ENCODE results near the gene PARP1.

PARP1 gene

DNA sequence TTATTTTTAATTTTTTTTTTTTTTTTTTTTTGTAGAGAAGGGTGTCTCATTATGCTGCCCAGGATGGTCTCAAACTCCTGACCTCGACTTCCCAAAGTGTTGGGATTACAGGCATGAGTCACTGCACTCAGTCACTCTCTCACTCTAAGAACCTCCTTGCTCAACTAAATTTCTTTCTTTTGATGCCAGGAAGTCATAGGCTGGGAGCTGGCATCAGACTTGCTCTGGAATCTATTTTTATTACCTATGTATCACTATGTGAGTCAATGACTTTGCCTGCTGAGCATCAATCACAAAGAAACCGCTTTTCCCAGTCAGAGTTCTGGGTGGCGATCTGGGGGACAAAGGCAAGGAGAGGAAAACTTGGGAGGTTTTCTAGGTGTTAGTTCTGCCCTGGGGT, 35.5 kb upstream of the PARP1 start:
- Histone ChIP-seq H3K4me1 (ENCODE audit: control insufficient read depth in 1 of 2, insufficient read depth in 1 of 2, low read depth in 1 of 2, low read length in 1 of 2) (no peaks in the 10 kb centered on the region), H3K27ac (no peak overlapping the region), H3K4me3 (ENCODE audit: low read depth in 1 of 2, low read length in 1 of 2) (no peak overlapping the region), H3K9me3 (no peaks in the 10 kb centered on the region), H3K27me3 (peaks cover 17% of the 10 kb centered on the region), H3K36me3 (no peaks in the 10 kb centered on the region)
- TF ChIP-seq, protein P1, sequence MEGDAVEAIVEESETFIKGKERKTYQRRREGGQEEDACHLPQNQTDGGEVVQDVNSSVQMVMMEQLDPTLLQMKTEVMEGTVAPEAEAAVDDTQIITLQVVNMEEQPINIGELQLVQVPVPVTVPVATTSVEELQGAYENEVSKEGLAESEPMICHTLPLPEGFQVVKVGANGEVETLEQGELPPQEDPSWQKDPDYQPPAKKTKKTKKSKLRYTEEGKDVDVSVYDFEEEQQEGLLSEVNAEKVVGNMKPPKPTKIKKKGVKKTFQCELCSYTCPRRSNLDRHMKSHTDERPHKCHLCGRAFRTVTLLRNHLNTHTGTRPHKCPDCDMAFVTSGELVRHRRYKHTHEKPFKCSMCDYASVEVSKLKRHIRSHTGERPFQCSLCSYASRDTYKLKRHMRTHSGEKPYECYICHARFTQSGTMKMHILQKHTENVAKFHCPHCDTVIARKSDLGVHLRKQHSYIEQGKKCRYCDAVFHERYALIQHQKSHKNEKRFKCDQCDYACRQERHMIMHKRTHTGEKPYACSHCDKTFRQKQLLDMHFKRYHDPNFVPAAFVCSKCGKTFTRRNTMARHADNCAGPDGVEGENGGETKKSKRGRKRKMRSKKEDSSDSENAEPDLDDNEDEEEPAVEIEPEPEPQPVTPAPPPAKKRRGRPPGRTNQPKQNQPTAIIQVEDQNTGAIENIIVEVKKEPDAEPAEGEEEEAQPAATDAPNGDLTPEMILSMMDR (IDR thresholded peaks at IDR 0.05), result no peak

DNA sequence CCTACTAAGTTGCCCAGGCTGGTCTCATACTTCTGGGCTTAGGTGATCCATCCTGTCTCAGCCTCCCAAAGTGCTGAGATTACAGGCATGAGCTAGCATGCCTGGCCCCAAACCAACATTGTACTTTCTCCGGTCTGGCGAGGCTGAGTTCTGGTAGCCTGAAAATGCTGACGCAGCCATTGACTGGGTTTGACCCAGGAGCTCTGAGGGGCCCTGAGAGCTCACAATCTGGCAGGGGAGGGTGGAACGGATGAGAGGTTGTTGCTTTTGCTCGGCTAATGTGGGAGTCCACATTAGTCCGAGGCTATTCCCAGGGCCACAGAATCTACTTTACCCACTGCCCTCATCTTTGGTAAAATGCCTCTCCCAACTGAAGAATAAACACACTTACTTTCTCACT, 35.1 kb upstream of the PARP1 start:
- H3K36me3 ChIP-seq, result no peaks in the 10 kb centered on the region
- H3K27ac ChIP-seq, result no peak overlapping the region
- no peaks in the 10 kb centered on the region for H3K4me1 ChIP-seq (ENCODE audit: control insufficient read depth in 1 of 2, insufficient read depth in 1 of 2, low read depth in 1 of 2, low read length in 1 of 2)
- H3K27me3 ChIP-seq, result peaks cover 19% of the 10 kb centered on the region
- TF ChIP-seq, protein P1 (IDR thresholded peaks at IDR 0.05), result no peak
- no peak overlapping the region for H3K4me3 ChIP-seq (ENCODE audit: low read depth in 1 of 2, low read length in 1 of 2)
- no peaks in the 10 kb centered on the region for H3K9me3 ChIP-seq

DNA sequence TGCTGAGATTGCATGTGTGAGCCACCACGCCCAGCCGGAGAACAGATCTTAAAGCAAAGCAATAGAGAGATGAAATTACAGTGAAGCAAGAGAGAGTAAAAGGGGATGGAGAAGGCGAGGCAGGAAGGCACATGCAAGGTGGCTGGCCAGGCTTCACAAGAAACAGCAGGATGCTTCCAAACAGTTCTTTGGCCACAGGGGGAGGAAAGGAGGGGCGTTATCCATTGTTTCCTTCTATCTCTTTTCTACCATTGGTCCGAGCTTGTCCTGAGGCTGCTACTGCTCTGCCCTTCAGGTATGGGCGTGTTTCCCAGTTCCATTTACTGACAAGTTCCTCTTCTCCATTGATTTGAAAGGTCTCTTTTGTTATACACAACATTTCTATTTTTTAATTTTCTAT, 33.7 kb upstream of the PARP1 start:
- H3K4me1 ChIP-seq (ENCODE audit: control insufficient read depth in 1 of 2, insufficient read depth in 1 of 2, low read depth in 1 of 2, low read length in 1 of 2), result no peaks in the 10 kb centered on the region
- H3K27ac ChIP-seq, result no peak overlapping the region
- no peaks in the 10 kb centered on the region for H3K36me3 ChIP-seq
- no peaks in the 10 kb centered on the region for H3K9me3 ChIP-seq
- TF ChIP-seq, protein P1 (IDR thresholded peaks at IDR 0.05), result no peak
- peaks cover 26% of the 10 kb centered on the region for H3K27me3 ChIP-seq
- no peak overlapping the region for H3K4me3 ChIP-seq (ENCODE audit: low read depth in 1 of 2, low read length in 1 of 2)

DNA sequence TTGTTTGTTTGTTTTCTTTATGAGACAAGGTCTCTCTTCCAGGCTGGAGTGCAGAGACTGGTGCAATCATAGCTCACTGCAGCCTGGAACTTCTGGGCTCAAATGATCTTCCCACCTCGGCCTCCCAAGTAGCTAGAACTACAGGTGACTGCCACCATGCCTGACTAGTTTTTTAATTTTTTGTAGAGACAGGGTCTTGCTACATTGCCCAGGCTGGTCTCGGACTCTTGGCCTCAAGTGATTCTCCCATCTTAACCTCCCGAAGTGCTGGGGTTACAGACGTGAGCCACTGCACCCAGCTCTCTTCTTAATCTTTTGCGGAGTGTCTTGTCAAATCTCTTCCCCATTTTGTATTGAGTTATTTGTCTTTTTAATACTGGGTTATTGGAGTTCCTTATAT, 32.6 kb upstream of the PARP1 start:
- H3K4me3 ChIP-seq (ENCODE audit: low read depth in 1 of 2, low read length in 1 of 2), result no peak overlapping the region
- H3K36me3 ChIP-seq, result no peaks in the 10 kb centered on the region
- TF ChIP-seq, protein P1 (IDR thresholded peaks at IDR 0.05), result no peak
- H3K27ac ChIP-seq, result no peak overlapping the region
- H3K9me3 ChIP-seq, result no peaks in the 10 kb centered on the region
- H3K27me3 ChIP-seq, result peaks cover 26% of the 10 kb centered on the region
- no peaks in the 10 kb centered on the region for H3K4me1 ChIP-seq (ENCODE audit: control insufficient read depth in 1 of 2, insufficient read depth in 1 of 2, low read depth in 1 of 2, low read length in 1 of 2)

DNA sequence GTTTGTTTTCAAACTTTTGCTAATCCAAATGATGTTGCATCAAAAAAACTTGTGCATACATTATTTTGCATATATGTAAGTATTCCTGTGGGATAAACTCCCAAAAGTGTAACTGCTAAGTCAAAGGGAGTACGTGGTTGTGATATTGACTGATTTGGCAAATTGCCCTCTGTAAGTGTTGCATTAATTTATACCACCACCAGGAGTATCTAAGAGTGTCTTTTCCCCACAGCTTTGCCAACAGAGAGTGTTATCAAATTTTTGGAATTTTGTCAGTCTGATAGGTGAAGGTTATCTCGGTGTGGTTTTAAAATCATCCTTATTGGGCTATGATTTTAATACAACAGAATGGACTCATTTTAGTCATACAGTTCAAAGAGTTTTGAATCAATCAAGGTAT, 30.1 kb upstream of the PARP1 start:
- Histone ChIP-seq H3K4me1 (ENCODE audit: control insufficient read depth in 1 of 2, insufficient read depth in 1 of 2, low read depth in 1 of 2, low read length in 1 of 2) (no peaks in the 10 kb centered on the region), H3K4me3 (ENCODE audit: low read depth in 1 of 2, low read length in 1 of 2) (no peak overlapping the region), H3K36me3 (no peaks in the 10 kb centered on the region), H3K9me3 (no peaks in the 10 kb centered on the region), H3K27me3 (peaks cover 11% of the 10 kb centered on the region), H3K27ac (no peak overlapping the region)
- TF ChIP-seq, protein P1 (IDR thresholded peaks at IDR 0.05), result no peak

Data from neutrophil (primary cell).